ENCODE results near the gene SORCS2.

SORCS2 gene

DNA sequence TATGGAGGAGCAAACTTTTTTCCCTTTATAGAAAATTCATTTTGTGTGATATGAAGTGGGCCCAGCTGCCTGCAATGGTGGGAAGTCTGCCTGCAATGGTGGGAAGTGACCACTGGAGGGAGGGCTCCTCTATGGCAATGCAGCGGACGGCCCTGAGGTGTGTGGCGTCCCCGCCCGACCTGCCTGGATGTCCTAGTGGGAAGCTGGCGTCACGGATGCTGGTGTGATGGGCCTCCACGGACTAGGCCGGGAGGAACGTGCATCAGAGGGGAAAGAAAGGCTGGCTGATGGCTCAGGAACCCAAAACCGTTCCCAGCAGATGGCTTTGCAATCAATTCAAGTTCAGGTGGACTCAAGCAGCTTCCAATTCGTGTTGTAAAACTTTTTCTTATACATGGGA lies 569.4 kb downstream of the SORCS2 start:
- no peak for TF ChIP-seq ZNF384 (IDR thresholded peaks at IDR 0.05)
- ChIA-PET POLR2A (no interaction called here), CTCF (interaction anchor here (0.6 to 2.2 kb wide), 9 partner anchors 9 to 1001 kb away, joined by 3 to 16 read pairs (median 3); no protein-coding TSS in a partner anchor)
- peak; percentile 87 for DNase-seq (ENCODE audit: extremely low spot score)

DNA sequence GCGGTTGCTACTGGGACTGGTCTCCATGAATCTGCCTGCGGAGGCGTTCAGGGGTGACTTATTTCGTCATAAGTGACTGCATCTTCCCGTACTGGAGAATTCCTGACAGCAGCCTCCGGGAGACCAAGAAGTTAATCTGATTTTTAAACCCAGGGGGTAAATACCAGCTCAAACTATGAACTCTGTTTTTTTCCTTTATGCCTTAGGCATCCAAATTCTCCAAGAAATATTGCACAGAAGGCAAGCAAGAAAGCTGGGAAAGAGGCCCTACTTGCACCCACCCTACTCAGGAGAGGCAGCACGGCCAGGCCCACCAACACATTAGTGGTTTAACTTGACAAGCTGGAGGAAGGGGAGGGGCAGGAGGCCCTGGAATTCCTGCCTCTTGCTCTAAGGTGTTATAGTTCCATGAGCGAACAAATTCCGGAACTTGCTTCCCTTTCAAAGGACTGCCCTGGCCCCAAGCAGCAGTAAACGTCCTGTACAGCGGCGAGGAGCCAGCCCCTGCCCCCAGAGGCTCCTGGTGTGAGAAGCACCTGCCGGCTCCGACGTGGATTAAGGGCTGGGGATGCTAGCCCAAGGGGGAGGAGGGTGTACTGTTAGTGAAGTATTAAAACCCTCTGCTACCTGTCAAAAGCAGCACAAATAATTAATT lies 570.2 kb downstream of the SORCS2 start:
- ChIA-PET POLR2A (interaction anchor here (0.6 kb wide), 1 partner anchor 265 kb away, joined by 3 read pairs; no protein-coding TSS in a partner anchor), CTCF (interaction anchor here (0.6 to 2.2 kb wide), 8 partner anchors 9 to 1001 kb away, joined by 3 to 16 read pairs (median 3); no protein-coding TSS in a partner anchor)
- TF ChIP-seq CTBP1 (IDR thresholded peaks at IDR 0.05; ENCODE audit: borderline replicate concordance) (no peak), HDGF (IDR thresholded peaks at IDR 0.05; ENCODE audit: borderline replicate concordance) (no peak), SUZ12 (IDR thresholded peaks at IDR 0.05) (no peak), SP1 (IDR thresholded peaks at IDR 0.05) (no peak), ELF4 (IDR thresholded peaks at IDR 0.05) (no peak)
- DNase-seq (ENCODE audit: extremely low spot score), result no peak

GRCh38 chr4:7763106-7763505 lies 570.8 kb downstream of the SORCS2 start:
- no peak for TF ChIP-seq LEF1 (IDR thresholded peaks at IDR 0.05; ENCODE audit: borderline replicate concordance)
- TF ChIP-seq FOXM1 (IDR thresholded peaks at IDR 0.05; ENCODE audit: borderline replicate concordance), result no peak
- TF ChIP-seq PKNOX1 (IDR thresholded peaks at IDR 0.05), result no peak
- no peak for TF ChIP-seq FOXK2 (IDR thresholded peaks at IDR 0.05)
- TF ChIP-seq ARNT (IDR thresholded peaks at IDR 0.05), result no peak
- no peak for TF ChIP-seq FOXA1 (IDR thresholded peaks at IDR 0.05)
- TF ChIP-seq NFRKB (IDR thresholded peaks at IDR 0.05), result no peak
- no peak for TF ChIP-seq CTBP1 (IDR thresholded peaks at IDR 0.05; ENCODE audit: borderline replicate concordance)
- no peak for TF ChIP-seq L3MBTL2 (conservative IDR thresholded peaks at IDR 0.05)
- no peak for TF ChIP-seq TARDBP (IDR thresholded peaks at IDR 0.05)
- no peak for TF ChIP-seq SP1 (IDR thresholded peaks at IDR 0.05)
- no peak for TF ChIP-seq SUZ12 (IDR thresholded peaks at IDR 0.05)
- TF ChIP-seq BHLHE40 (IDR thresholded peaks at IDR 0.05; ENCODE audit: borderline replicate concordance), result no peak
- no peak for TF ChIP-seq ELF4 (IDR thresholded peaks at IDR 0.05)
- TF ChIP-seq ZNF384 (IDR thresholded peaks at IDR 0.05), result no peak
- TF ChIP-seq HDGF (IDR thresholded peaks at IDR 0.05; ENCODE audit: borderline replicate concordance), result no peak
- no peak for DNase-seq (ENCODE audit: extremely low spot score)
- ChIA-PET CTCF (no interaction called here), POLR2A (interaction anchor here (0.6 kb wide), 1 partner anchor 266 kb away, joined by 3 read pairs; no protein-coding TSS in a partner anchor)

GRCh38 chr4:7763788-7764187 lies 571.5 kb downstream of the SORCS2 start:
- TF ChIP-seq FOXK2 (IDR thresholded peaks at IDR 0.05), result no peak
- TF ChIP-seq HDGF (IDR thresholded peaks at IDR 0.05; ENCODE audit: borderline replicate concordance), result no peak
- TF ChIP-seq FOXM1 (IDR thresholded peaks at IDR 0.05; ENCODE audit: borderline replicate concordance), result no peak
- TF ChIP-seq TARDBP (IDR thresholded peaks at IDR 0.05), result no peak
- TF ChIP-seq ARNT (IDR thresholded peaks at IDR 0.05), result no peak
- TF ChIP-seq CTBP1 (IDR thresholded peaks at IDR 0.05; ENCODE audit: borderline replicate concordance), result no peak
- no peak for TF ChIP-seq SUZ12 (IDR thresholded peaks at IDR 0.05)
- TF ChIP-seq ELF4 (IDR thresholded peaks at IDR 0.05), result no peak
- TF ChIP-seq PKNOX1 (IDR thresholded peaks at IDR 0.05), result no peak
- TF ChIP-seq L3MBTL2 (conservative IDR thresholded peaks at IDR 0.05), result no peak
- no peak for TF ChIP-seq ZNF384 (IDR thresholded peaks at IDR 0.05)
- no peak for TF ChIP-seq LEF1 (IDR thresholded peaks at IDR 0.05; ENCODE audit: borderline replicate concordance)
- TF ChIP-seq SP1 (IDR thresholded peaks at IDR 0.05), result no peak
- no peak for TF ChIP-seq NFRKB (IDR thresholded peaks at IDR 0.05)
- no peak for TF ChIP-seq BHLHE40 (IDR thresholded peaks at IDR 0.05; ENCODE audit: borderline replicate concordance)
- TF ChIP-seq FOXA1 (IDR thresholded peaks at IDR 0.05), result no peak

GRCh38 chr4:7764466-7764865 lies 572.1 kb downstream of the SORCS2 start:
- CTCF ChIA-PET, result no interaction called here
- POLR2A ChIA-PET, result no interaction called here
- TF ChIP-seq HDGF (IDR thresholded peaks at IDR 0.05; ENCODE audit: borderline replicate concordance), result no peak
- TF ChIP-seq BHLHE40 (IDR thresholded peaks at IDR 0.05; ENCODE audit: borderline replicate concordance), result no peak
- no peak for TF ChIP-seq SUZ12 (IDR thresholded peaks at IDR 0.05)
- no peak for TF ChIP-seq LEF1 (IDR thresholded peaks at IDR 0.05; ENCODE audit: borderline replicate concordance)
- TF ChIP-seq FOXK2 (IDR thresholded peaks at IDR 0.05), result no peak
- no peak for TF ChIP-seq ZNF384 (IDR thresholded peaks at IDR 0.05)
- no peak for TF ChIP-seq FOXA1 (IDR thresholded peaks at IDR 0.05)
- no peak for TF ChIP-seq TARDBP (IDR thresholded peaks at IDR 0.05)
- TF ChIP-seq SP1 (IDR thresholded peaks at IDR 0.05), result no peak
- TF ChIP-seq PKNOX1 (IDR thresholded peaks at IDR 0.05), result no peak
- no peak for TF ChIP-seq L3MBTL2 (conservative IDR thresholded peaks at IDR 0.05)
- TF ChIP-seq CTBP1 (IDR thresholded peaks at IDR 0.05; ENCODE audit: borderline replicate concordance), result no peak
- TF ChIP-seq ARNT (IDR thresholded peaks at IDR 0.05), result no peak
- no peak for TF ChIP-seq FOXM1 (IDR thresholded peaks at IDR 0.05; ENCODE audit: borderline replicate concordance)
- no peak for TF ChIP-seq NFRKB (IDR thresholded peaks at IDR 0.05)
- TF ChIP-seq ELF4 (IDR thresholded peaks at IDR 0.05), result no peak
- DNase-seq (ENCODE audit: extremely low spot score), result no peak

More at GRCh38 chr4:7763788-7764187, 571.5 kb downstream of the SORCS2 start:
- ChIA-PET CTCF (no interaction called here), POLR2A (no interaction called here)
- DNase-seq (ENCODE audit: extremely low spot score), result no peak

- POLR2A ChIA-PET, result no interaction called here
- CTCF ChIA-PET, result interaction anchor here (0.7 kb wide), 1 partner anchor 36 kb away, joined by 3 read pairs; no protein-coding TSS in a partner anchor
- no peak for DNase-seq (ENCODE audit: extremely low spot score)
- TF ChIP-seq SP1 (IDR thresholded peaks at IDR 0.05) (no peak), SUZ12 (IDR thresholded peaks at IDR 0.05) (no peak)
Observed at GRCh38 chr4:7765666-7766065, 573.3 kb downstream of the SORCS2 start.
